NT2/D1 (cell line): ENCODE measurements around the gene FCRL6.

Source experiments
- DNase-seq: peaks from one replicate; pipeline ENCODE4 v3.0.0-alpha.2; 2011; ENCODE audit warnings: low read depth, low spot score
- H3K27me3 ChIP-seq: 2 replicates; pipeline ENCODE4 v1.6.0; 2011; ENCODE audit warnings: mild to moderate bottlenecking; ENCODE audit not compliant: insufficient read length, insufficient read depth
- H3K36me3 ChIP-seq: 2 replicates; pipeline ENCODE4 v1.6.1; 2011; ENCODE audit warnings: mild to moderate bottlenecking, low read length, mixed read lengths; ENCODE audit not compliant: insufficient read depth, insufficient read length
- H3K4me1 ChIP-seq: 2 replicates; pipeline ENCODE4 v1.5.1; 2011; ENCODE audit not compliant: insufficient read depth, insufficient read length
- H3K4me3 ChIP-seq: 2 replicates; pipeline ENCODE4 v1.5.1; 2011; ENCODE audit warnings: low read depth; ENCODE audit not compliant: insufficient read length
- H3K9ac ChIP-seq: 2 replicates; pipeline ENCODE4 v1.6.0; 2011; ENCODE audit warnings: low read depth; ENCODE audit not compliant: insufficient read length
- H3K9me3 ChIP-seq: 2 replicates; pipeline ENCODE4 v1.5.1; 2011; ENCODE audit warnings: mild to moderate bottlenecking, low read length; ENCODE audit not compliant: insufficient read depth
- SUZ12 ChIP-seq: IDR thresholded peaks from 2 replicates; pipeline ENCODE4 v1.6.1; 2011; ENCODE audit not compliant: insufficient read length, insufficient read depth; ENCODE audit errors: extremely low read depth
- YY1 ChIP-seq: IDR thresholded peaks from 2 replicates; pipeline ENCODE4 v1.6.1; 2011; ENCODE audit not compliant: insufficient read length, insufficient read depth
- ZNF274 ChIP-seq: IDR thresholded peaks from 2 replicates; pipeline ENCODE4 v1.6.1; 2011; ENCODE audit warnings: mild to moderate bottlenecking, low read depth, low read length

Gene FCRL6

GRCh38 chr1:159821171-159821867 is 19.2 kb downstream of the FCRL6 start:
- no peaks in the 10 kb centered on the region for H3K9me3 ChIP-seq
- TF ChIP-seq SUZ12 (no peak), ZNF274 (no peak)
- peaks cover 4% of the 10 kb centered on the region for H3K4me1 ChIP-seq
- no peak overlapping the region for H3K9ac ChIP-seq
- peaks cover 21% of the 10 kb centered on the region for H3K27me3 ChIP-seq
- H3K4me3 ChIP-seq, result no peak overlapping the region
- no peaks in the 10 kb centered on the region for H3K36me3 ChIP-seq
- no peak for DNase-seq

GRCh38 chr1:159823406-159823805 is 21.2 kb downstream of the FCRL6 start:
- no peaks in the 10 kb centered on the region for H3K9me3 ChIP-seq
- no peak overlapping the region for H3K4me3 ChIP-seq
- no peak for TF ChIP-seq YY1
- no peak for TF ChIP-seq ZNF274
- no peak for TF ChIP-seq SUZ12
- H3K9ac ChIP-seq, result no peak overlapping the region
- no peak for DNase-seq
- H3K36me3 ChIP-seq, result no peaks in the 10 kb centered on the region
- H3K27me3 ChIP-seq, result peaks cover 21% of the 10 kb centered on the region
- H3K4me1 ChIP-seq, result peaks cover 4% of the 10 kb centered on the region

GRCh38 chr1:159825564-159825963 is 23.4 kb downstream of the FCRL6 start:
- TF ChIP-seq ZNF274 (no peak), YY1 (no peak), SUZ12 (no peak)
- Histone ChIP-seq H3K4me3 (no peak overlapping the region), H3K4me1 (peaks cover 6% of the 10 kb centered on the region), H3K36me3 (no peaks in the 10 kb centered on the region), H3K27me3 (peaks cover 21% of the 10 kb centered on the region), H3K9ac (no peak overlapping the region), H3K9me3 (no peaks in the 10 kb centered on the region)
- DNase-seq, result no peak

GRCh38 chr1:159826441-159827101 is 24.4 kb downstream of the FCRL6 start, which contains the start of gene SLAMF8:
TSS of gene SLAMF8 (plus strand) at chr1:159826873. CDS start at chr1:159826899, 26 bp downstream.
- no peak within 1 kb of the TSS for H3K9ac ChIP-seq
- TF ChIP-seq SUZ12 (no peak), ZNF274 (no peak), YY1 (no peak)
- no peaks in the 10 kb centered on the region for H3K36me3 ChIP-seq
- no peaks in the 10 kb centered on the region for H3K9me3 ChIP-seq
- DNase-seq, result no peak
- H3K27me3 ChIP-seq, result peaks cover 21% of the 10 kb centered on the region
- peaks cover 6% of the 10 kb centered on the region for H3K4me1 ChIP-seq
- H3K4me3 ChIP-seq, result no peak within 1 kb of the TSS

GRCh38 chr1:159827102-159827490 is 24.9 kb downstream of the FCRL6 start:
- Histone ChIP-seq H3K36me3 (no peaks in the 10 kb centered on the region), H3K27me3 (peaks cover 16% of the 10 kb centered on the region), H3K4me1 (peaks cover 6% of the 10 kb centered on the region), H3K9ac (no peak overlapping the region), H3K4me3 (no peak overlapping the region), H3K9me3 (no peaks in the 10 kb centered on the region)
- TF ChIP-seq ZNF274, result no peak
- TF ChIP-seq YY1, result no peak
- TF ChIP-seq SUZ12, result no peak
- DNase-seq, result no peak

GRCh38 chr1:159827549-159827948 is 25.4 kb downstream of the FCRL6 start:
- no peak for DNase-seq
- no peaks in the 10 kb centered on the region for H3K36me3 ChIP-seq
- no peaks in the 10 kb centered on the region for H3K9me3 ChIP-seq
- H3K27me3 ChIP-seq, result peaks cover 11% of the 10 kb centered on the region
- TF ChIP-seq YY1 (no peak), SUZ12 (no peak), ZNF274 (no peak)
- H3K4me1 ChIP-seq, result peaks cover 6% of the 10 kb centered on the region
- no peak overlapping the region for H3K4me3 ChIP-seq
- H3K9ac ChIP-seq, result no peak overlapping the region

GRCh38 chr1:159828176-159828575 is 26.0 kb downstream of the FCRL6 start:
- no peak overlapping the region for H3K9ac ChIP-seq

More at GRCh38 chr1:159828176-159828575, 26.0 kb downstream of the FCRL6 start:
- Histone ChIP-seq H3K36me3 (no peaks in the 10 kb centered on the region), H3K4me3 (no peak overlapping the region), H3K4me1 (peaks cover 2% of the 10 kb centered on the region), H3K27me3 (peaks cover 9% of the 10 kb centered on the region), H3K9me3 (no peaks in the 10 kb centered on the region)
- no peak for TF ChIP-seq YY1
- TF ChIP-seq ZNF274, result no peak
- no peak for TF ChIP-seq SUZ12
- no peak for DNase-seq
